ENCODE results near the gene SERINC2. TPM values are rescaled to one million over a fixed set of nuclear protein-coding genes. Genes with fewer than 3 reads are reported as not detected.
A peak's percentile ranks its signal among the peaks of the same experiment; 100 is the strongest.
"Not testable (repeated sequence)": the region's sequence is repeated elsewhere in the genome, so short reads cannot be mapped to it uniquely, and the experiment has no call there.

Gene SERINC2
- total RNA-seq, 1 donor = 21.2 TPM

DNA sequence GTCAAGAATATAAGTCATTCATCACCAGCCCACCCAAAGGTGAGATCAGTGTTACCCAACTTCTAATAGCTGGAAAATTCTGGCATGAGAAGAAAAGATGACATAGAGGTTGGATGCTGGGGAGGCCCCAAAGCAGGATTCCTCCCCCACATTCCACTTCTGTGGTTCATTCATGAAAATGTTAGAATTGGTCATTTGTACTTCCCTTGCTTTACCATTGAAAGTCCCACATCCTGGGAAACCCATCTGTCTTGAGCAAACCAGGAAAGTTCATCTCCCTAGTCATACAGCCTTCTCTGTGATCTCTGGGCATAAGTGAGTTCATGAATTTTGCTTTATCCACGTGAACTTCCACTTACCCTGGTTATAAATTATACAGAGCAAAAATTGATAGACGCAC lies 66.8 kb downstream of the SERINC2 start:
- DNase-seq (ENCODE audit: low read depth) = peak; percentile 55
- H3K4me3 ChIP-seq (ENCODE audit: low read depth, low read length) = no peak overlapping the region
- TF ChIP-seq, protein P1, sequence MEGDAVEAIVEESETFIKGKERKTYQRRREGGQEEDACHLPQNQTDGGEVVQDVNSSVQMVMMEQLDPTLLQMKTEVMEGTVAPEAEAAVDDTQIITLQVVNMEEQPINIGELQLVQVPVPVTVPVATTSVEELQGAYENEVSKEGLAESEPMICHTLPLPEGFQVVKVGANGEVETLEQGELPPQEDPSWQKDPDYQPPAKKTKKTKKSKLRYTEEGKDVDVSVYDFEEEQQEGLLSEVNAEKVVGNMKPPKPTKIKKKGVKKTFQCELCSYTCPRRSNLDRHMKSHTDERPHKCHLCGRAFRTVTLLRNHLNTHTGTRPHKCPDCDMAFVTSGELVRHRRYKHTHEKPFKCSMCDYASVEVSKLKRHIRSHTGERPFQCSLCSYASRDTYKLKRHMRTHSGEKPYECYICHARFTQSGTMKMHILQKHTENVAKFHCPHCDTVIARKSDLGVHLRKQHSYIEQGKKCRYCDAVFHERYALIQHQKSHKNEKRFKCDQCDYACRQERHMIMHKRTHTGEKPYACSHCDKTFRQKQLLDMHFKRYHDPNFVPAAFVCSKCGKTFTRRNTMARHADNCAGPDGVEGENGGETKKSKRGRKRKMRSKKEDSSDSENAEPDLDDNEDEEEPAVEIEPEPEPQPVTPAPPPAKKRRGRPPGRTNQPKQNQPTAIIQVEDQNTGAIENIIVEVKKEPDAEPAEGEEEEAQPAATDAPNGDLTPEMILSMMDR (IDR thresholded peaks at IDR 0.05; ENCODE audit: insufficient read depth, low read depth, low read length) = no peak

DNA sequence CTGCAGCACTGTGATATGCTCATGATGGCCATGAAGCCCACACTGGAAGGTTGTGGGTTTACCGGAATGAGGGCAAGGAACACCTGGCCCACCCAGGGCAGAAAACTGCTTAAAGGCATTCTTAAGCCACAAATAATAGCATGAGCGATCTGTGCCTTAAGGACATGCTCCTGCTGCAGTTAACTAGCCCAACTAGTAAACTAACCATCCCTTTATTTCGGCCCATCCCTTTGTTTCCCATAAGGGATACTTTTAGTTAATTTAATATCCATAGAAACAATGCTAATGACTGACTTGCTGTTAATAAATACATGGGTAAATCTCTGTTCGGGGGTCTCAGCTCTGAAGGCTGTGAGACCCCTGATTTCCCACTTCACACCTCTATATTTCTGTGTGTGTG lies 67.4 kb downstream of the SERINC2 start:
- DNase-seq (ENCODE audit: low read depth) = not testable (repeated sequence)

DNA sequence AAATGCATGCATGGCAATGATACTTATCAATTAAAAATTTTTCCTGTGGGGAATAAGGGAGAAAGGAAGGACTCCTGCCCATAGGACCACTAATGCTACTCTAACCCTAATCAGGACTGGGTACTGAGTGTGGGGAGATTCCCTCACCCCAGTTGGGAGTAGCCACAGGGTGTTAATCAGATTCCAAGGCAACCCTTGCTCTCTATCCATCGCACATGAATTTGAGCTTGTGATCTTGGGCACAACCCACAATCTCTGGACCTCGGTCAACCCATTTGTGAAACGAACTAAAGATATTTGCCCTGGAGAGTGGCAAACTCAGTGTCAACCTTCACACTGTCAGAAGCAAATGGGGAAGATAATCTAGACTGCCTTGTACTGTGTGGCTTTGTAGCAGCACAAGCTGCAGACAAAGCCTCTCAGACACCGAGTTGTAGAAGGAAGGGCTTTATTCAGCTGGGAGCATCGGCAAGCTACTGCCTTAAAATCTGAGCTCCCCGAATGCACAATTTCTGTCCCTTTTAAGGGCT lies 69.5 kb downstream of the SERINC2 start:
- no peak for DNase-seq (ENCODE audit: low read depth)
- H3K4me3 ChIP-seq (ENCODE audit: low read depth, low read length) = no peak overlapping the region
- TF ChIP-seq, protein P1 (IDR thresholded peaks at IDR 0.05; ENCODE audit: insufficient read depth, low read depth, low read length) = no peak

More for the DNA sequence above, 67.4 kb downstream of the SERINC2 start:
- H3K4me3 ChIP-seq (ENCODE audit: low read depth, low read length) = not testable (repeated sequence)

DNA sequence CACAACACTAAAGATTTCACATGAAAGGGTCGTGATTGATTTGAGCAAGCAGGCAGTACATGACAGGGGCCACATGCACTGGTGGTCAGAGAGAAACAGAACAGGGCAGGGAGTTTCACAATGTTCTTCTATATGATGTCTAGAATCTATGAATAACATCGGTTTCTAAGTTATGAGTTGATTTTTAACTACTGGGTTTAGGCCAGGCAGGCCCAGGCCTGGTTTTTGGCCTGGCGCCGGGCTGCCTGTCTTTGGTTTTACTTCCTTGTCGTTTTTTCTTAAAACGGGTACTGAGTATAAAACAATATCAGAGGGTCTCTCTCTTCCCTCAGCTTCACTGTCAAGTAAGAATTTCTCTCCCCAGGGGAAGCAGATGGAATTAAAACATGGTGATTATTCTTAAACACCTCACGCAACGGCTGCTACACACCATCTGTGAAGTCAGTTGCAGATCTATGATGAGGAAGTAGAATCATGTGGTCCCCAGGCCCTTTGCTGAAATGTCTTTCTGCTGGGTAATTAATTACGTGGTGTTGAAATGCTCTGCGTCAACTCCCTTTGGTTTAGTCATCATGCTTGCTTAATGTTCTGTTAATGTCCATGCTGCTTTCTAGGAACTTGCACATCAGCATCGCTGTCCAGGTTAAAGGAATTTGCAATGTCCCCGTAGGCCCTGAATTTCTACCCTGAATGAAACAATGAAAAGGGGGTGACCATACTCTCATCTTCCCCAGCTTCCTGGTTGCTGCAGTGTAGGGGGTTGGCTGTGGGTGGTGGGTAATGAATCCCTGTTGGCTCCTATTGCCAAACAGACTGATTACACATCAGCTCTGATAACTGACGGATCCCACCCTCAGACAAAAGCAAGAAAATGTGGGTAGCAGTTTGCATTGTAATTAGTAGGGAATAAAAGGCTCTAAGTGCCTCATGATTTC lies 70.3 kb downstream of the SERINC2 start:
- TF ChIP-seq, protein P1 (IDR thresholded peaks at IDR 0.05; ENCODE audit: insufficient read depth, low read depth, low read length) = no peak
- no peak overlapping the region for H3K4me3 ChIP-seq (ENCODE audit: low read depth, low read length)
- DNase-seq (ENCODE audit: low read depth) = peak; percentile 98

Other genes starting within 250 kb of the SERINC2 start
- gene NKAIN1, start 173.3 kb upstream of the SERINC2 start, total RNA-seq = not detected in 2 replicates
- 85.7 and 114 TPM in 2 replicates for gene SNRNP40, start 116.4 kb upstream of the SERINC2 start, total RNA-seq
- 25.4 and 45.3 TPM in 2 replicates for gene ZCCHC17, start 116.2 kb upstream of the SERINC2 start, total RNA-seq
- gene FABP3, start 40.1 kb upstream of the SERINC2 start, total RNA-seq = 54.8 and 89.9 TPM in 2 replicates
- 60.5 and 87.6 TPM in 2 replicates for gene TINAGL1, start 163.3 kb downstream of the SERINC2 start, total RNA-seq
- gene HCRTR1, start 204.5 kb downstream of the SERINC2 start, total RNA-seq = under 0.01 TPM in 2 replicates
- 78.3 and 99.7 TPM in 2 replicates for gene PEF1, start 231.7 kb downstream of the SERINC2 start, total RNA-seq